Tibial artery (tissue), 4 donors: Measurements from ENCODE around the gene TSEN54.

ENCODE experiments used
- DNase-seq, 2 donors: peaks; one replicate each; pipeline ENCODE4 v3.0.0-alpha.2; 2019
- H3K27ac ChIP-seq, 2 donors: fragments of 200-600 bp; sonication (generic) in 1 of 2; 1 replicate in 1 of 2; 2 replicates in 1 of 2; pipeline ENCODE4 v1.5.1; 2018 to 2019; ENCODE audit warnings: mild to moderate bottlenecking in 1 of 2
- H3K27me3 ChIP-seq, 2 donors: fragments of 200-600 bp; sonication (generic) in 1 of 2; one replicate each; pipeline versions ENCODE4 v1.5.1 to v1.6.0; 2016 to 2019
- H3K36me3 ChIP-seq, 3 donors: fragments of 200-600 bp; sonication (generic) in 2 of 3; one replicate each; pipeline ENCODE4 v1.5.1; 2016 to 2019; ENCODE audit warnings: mild to moderate bottlenecking in 2 of 3
- H3K4me1 ChIP-seq, 4 donors: fragments of 200-600 bp; sonication (generic) in 2 of 4; 1 replicate in 3 of 4; 2 replicates in 1 of 4; pipeline ENCODE4 v1.5.1; 2016 to 2019
- H3K4me3 ChIP-seq, 2 donors: fragments of 200-600 bp; sonication (generic) in 1 of 2; 1 replicate in 1 of 2; 2 replicates in 1 of 2; pipeline ENCODE4 v1.5.1; 2018 to 2019; ENCODE audit warnings: mild to moderate bottlenecking in 2 of 2
- H3K9me3 ChIP-seq, 3 donors: fragments of 200-600 bp; sonication (generic) in 1 of 3; one replicate each; pipeline ENCODE4 v1.5.1; 2016 to 2019
- CTCF ChIP-seq, 2 experiments: fragments of 200-600 bp in 1 of 2; fragments of 450-650 bp in 1 of 2; IDR thresholded peaks; one replicate each; pipeline ENCODE4 v1.5.1; 2017 to 2019; ENCODE audit warnings: antibody characterized with exemption in 2 of 2, mild to moderate bottlenecking in 1 of 2, moderate library complexity in 1 of 2
- intact Hi-C: fragments of 100-400 bp; cut with DNase I; formaldehyde crosslinking; loops from one replicate; pipeline ENCODE4 v1.15.0; 2023; ENCODE audit warnings: low total_unique reads

Gene TSEN54

GRCh38 chr17:75549246-75550138 lies 33.2 kb downstream of the TSEN54 start:
- no peak for DNase-seq
- no peak for TF ChIP-seq CTCF (IDR thresholded peaks at IDR 0.05)
- H3K27ac ChIP-seq = no peak overlapping the region
- no peak overlapping the region for H3K4me3 ChIP-seq
- intact Hi-C loops = no loop called here
- no peaks in the 10 kb centered on the region for H3K9me3 ChIP-seq
- H3K27me3 ChIP-seq = no peaks in the 10 kb centered on the region
- H3K4me1 ChIP-seq = peaks cover 0 to 24% (median 11%) of the 10 kb centered on the region in 4 donors
- H3K36me3 ChIP-seq = no peaks in the 10 kb centered on the region

GRCh38 chr17:75550139-75550465 lies 33.8 kb downstream of the TSEN54 start:
- no peak for DNase-seq
- no peak overlapping the region for H3K27ac ChIP-seq

GRCh38 chr17:75551266-75551665 lies 34.9 kb downstream of the TSEN54 start:
- TF ChIP-seq CTCF (IDR thresholded peaks at IDR 0.05) = no peak
- Histone ChIP-seq H3K4me1 (peaks cover 0 to 28% (median 11%) of the 10 kb centered on the region in 4 donors), H3K27ac (no peak overlapping the region), H3K36me3 (no peaks in the 10 kb centered on the region), H3K4me3 (no peak overlapping the region), H3K27me3 (no peaks in the 10 kb centered on the region), H3K9me3 (no peaks in the 10 kb centered on the region)
- intact Hi-C loops = no loop called here
- DNase-seq = no peak

More at GRCh38 chr17:75550139-75550465, 33.8 kb downstream of the TSEN54 start:
- Histone ChIP-seq H3K36me3 (no peaks in the 10 kb centered on the region), H3K9me3 (no peaks in the 10 kb centered on the region), H3K27me3 (no peaks in the 10 kb centered on the region), H3K4me1 (peaks cover 0 to 24% (median 11%) of the 10 kb centered on the region in 4 donors), H3K4me3 (no peak overlapping the region)
- intact Hi-C loops = no loop called here
- no peak for TF ChIP-seq CTCF (IDR thresholded peaks at IDR 0.05)

GRCh38 chr17:75552425-75553294 lies 36.3 kb downstream of the TSEN54 start:
- TF ChIP-seq CTCF (IDR thresholded peaks at IDR 0.05) = no peak
- no peaks in the 10 kb centered on the region for H3K36me3 ChIP-seq
- no peaks in the 10 kb centered on the region for H3K9me3 ChIP-seq
- intact Hi-C loops = no loop called here
- no peak overlapping the region for H3K4me3 ChIP-seq
- H3K4me1 ChIP-seq = peaks cover 0 to 35% (median 11%) of the 10 kb centered on the region in 4 donors
- H3K27ac ChIP-seq = peak overlapping the region in 1 of 2 donors; percentile 6
- no peaks in the 10 kb centered on the region for H3K27me3 ChIP-seq
- no peak for DNase-seq

GRCh38 chr17:75553295-75554110 lies 37.2 kb downstream of the TSEN54 start:
- Histone ChIP-seq H3K4me3 (no peak overlapping the region), H3K36me3 (no peaks in the 10 kb centered on the region), H3K27ac (peak overlapping the region in 1 of 2 donors; percentile 6), H3K4me1 (peaks cover 0 to 42% (median 11%) of the 10 kb centered on the region in 4 donors), H3K9me3 (no peaks in the 10 kb centered on the region), H3K27me3 (no peaks in the 10 kb centered on the region)
- intact Hi-C loops = no loop called here
- no peak for DNase-seq
- no peak for TF ChIP-seq CTCF (IDR thresholded peaks at IDR 0.05)
